Measurements from ENCODE around the gene TMTC1. TPM values are rescaled to one million over a fixed set of nuclear protein-coding genes. Genes with fewer than 3 reads are reported as not detected.

TMTC1 gene
- total and polyA plus RNA-seq, 5 donors from 2014 or later: not detected

DNA sequence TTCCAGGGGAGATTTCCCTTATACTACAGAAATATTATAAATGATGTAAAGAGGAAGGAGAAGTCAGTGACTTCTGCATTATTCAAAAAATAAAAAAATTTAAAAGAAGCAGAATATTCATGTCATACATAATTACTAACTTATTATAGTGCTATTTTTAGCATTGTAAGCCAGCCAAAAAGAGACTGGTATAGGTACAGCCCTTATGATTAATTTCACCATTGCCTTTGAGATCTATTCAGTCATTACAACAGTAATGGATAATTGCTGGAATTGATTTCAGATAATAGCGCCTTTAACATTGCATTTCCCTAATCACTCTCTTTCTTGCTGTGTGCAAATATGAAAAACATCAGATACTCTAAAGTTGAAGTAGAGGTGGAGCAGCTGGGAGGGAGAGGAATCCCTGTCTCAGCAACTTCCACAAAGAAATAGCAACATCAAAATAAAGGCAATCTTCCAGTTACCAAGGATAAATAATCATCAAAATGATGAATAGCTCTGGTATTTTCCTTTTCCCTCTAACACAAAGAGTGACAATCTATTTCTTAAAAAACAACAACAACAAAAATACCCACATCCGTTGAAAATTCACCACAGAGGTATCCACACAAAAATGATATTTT lies 214.5 kb downstream of the TMTC1 start:
- no peaks in the 10 kb centered on the region for H3K36me3 Mint-ChIP-seq
- no peaks in the 10 kb centered on the region for H3K9me3 Mint-ChIP-seq
- H3K4me3 ChIP-seq (ENCODE audit: low read depth, low read length): no peak overlapping the region
- DNase-seq (no peak), ATAC-seq (ENCODE audit: low read depth in 2 of 2) (no peak)
- H3K27me3 ChIP-seq (ENCODE audit: control insufficient read depth, insufficient read depth, low read length): no peaks in the 10 kb centered on the region
- H3K4me1 Mint-ChIP-seq: no peaks in the 10 kb centered on the region
- no peak overlapping the region for H3K27ac Mint-ChIP-seq
- no peak overlapping the region for H3K27ac ChIP-seq (ENCODE audit: insufficient read depth, low read length, poor library complexity, severe bottlenecking)
- no peak overlapping the region for H3K4me3 Mint-ChIP-seq
- no peaks in the 10 kb centered on the region for H3K4me1 ChIP-seq (ENCODE audit: control insufficient read depth, insufficient read depth, low read length, poor library complexity, severe bottlenecking)
- H3K27me3 Mint-ChIP-seq: peaks cover 4% of the 10 kb centered on the region
- H3K36me3 ChIP-seq (ENCODE audit: control insufficient read depth, insufficient read depth, low read length): no peaks in the 10 kb centered on the region
- no peaks in the 10 kb centered on the region for H3K9me3 ChIP-seq (ENCODE audit: control insufficient read depth in 2 of 2, low read length in 2 of 2)

DNA sequence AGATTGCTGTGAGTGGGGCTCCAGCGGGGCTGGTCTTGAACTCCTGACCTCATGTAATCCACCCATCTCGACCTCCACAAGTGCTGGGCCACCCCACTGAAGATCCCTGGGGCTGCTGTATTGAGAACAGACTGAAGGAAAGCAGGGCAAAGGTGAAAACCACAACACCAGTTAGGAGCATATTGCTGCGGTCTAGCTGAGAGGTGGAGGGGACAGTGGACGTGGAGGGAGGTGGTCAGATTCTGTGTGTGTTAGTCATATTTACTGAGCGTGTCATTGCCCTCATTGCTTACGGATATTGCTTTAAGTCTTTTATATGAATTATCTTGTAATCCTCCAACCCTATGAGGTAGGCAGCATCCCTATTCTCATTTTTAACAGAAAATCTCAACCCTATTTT lies 217.3 kb downstream of the TMTC1 start:
- Mint-ChIP-seq H3K36me3 (no peaks in the 10 kb centered on the region), H3K27me3 (peaks cover 19% of the 10 kb centered on the region), H3K9me3 (peaks cover 0 to 1% (median 0%) of the 10 kb centered on the region in 7 donors), H3K4me3 (no peak overlapping the region), H3K4me1 (peaks cover 0 to 7% (median 1%) of the 10 kb centered on the region in 4 donors), H3K27ac (no peak overlapping the region)
- DNase-seq (no peak), ATAC-seq (ENCODE audit: low read depth in 2 of 2) (no peak)
- no peaks in the 10 kb centered on the region for H3K4me1 ChIP-seq (ENCODE audit: control insufficient read depth, insufficient read depth, low read length, poor library complexity, severe bottlenecking)
- no peaks in the 10 kb centered on the region for H3K36me3 ChIP-seq (ENCODE audit: control insufficient read depth, insufficient read depth, low read length)
- H3K9me3 ChIP-seq (ENCODE audit: control insufficient read depth in 2 of 2, low read length in 2 of 2): no peaks in the 10 kb centered on the region
- no peak overlapping the region for H3K4me3 ChIP-seq (ENCODE audit: low read depth, low read length)
- H3K27me3 ChIP-seq (ENCODE audit: control insufficient read depth, insufficient read depth, low read length): peaks cover 2% of the 10 kb centered on the region
- H3K27ac ChIP-seq (ENCODE audit: insufficient read depth, low read length, poor library complexity, severe bottlenecking): no peak overlapping the region

DNA sequence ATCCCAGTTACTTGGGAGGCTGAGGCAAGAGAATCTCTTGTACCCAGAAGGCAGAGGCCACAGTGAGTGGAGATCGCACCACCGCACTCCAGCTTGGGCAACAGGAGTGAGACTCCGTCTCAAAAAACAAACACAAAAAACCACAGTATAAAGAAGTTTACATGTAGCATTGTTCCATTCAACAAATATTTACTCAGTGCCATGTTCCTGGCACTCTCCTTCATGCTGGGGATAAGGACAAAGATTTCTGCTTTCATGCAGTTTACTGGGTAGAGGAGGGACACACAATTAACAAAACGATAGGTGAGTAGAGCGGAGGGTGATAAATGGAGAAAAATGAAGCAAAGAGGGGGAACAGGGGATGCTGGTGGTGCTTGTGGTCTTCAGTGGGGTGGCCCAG lies 218.0 kb downstream of the TMTC1 start:
- no peak overlapping the region for H3K27ac Mint-ChIP-seq

DNA sequence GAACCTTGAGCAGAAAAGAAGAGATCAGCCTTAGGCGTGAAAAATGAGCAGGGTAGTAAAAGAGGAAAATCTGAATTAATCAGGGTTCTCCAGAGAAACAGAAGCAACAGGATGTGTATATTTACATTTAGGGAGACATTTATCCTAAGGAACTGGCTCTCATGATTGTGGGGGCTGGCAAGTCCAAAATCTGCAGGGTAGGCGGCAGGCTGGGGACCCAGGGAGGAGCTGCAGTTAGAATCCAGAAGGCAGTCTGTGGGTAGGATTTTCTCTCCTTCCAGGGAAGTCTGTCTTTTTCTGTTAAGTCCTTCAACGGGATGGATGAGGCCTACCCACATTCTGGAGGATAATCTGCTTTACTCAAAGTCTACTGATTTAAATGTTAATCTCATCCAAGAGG lies 218.8 kb downstream of the TMTC1 start:
- ATAC-seq (ENCODE audit: low read depth in 2 of 2) (no peak), DNase-seq (no peak)
- Mint-ChIP-seq H3K27me3 (peaks cover 19% of the 10 kb centered on the region), H3K27ac (no peak overlapping the region), H3K36me3 (no peaks in the 10 kb centered on the region), H3K9me3 (peaks cover 0 to 1% (median 0%) of the 10 kb centered on the region in 7 donors), H3K4me1 (peaks cover 0 to 7% (median 1%) of the 10 kb centered on the region in 4 donors), H3K4me3 (no peak overlapping the region)
- no peak overlapping the region for H3K4me3 ChIP-seq (ENCODE audit: low read depth, low read length)
- H3K36me3 ChIP-seq (ENCODE audit: control insufficient read depth, insufficient read depth, low read length): no peaks in the 10 kb centered on the region
- H3K27ac ChIP-seq (ENCODE audit: insufficient read depth, low read length, poor library complexity, severe bottlenecking): no peak overlapping the region
- H3K27me3 ChIP-seq (ENCODE audit: control insufficient read depth, insufficient read depth, low read length): peaks cover 4% of the 10 kb centered on the region
- H3K4me1 ChIP-seq (ENCODE audit: control insufficient read depth, insufficient read depth, low read length, poor library complexity, severe bottlenecking): no peaks in the 10 kb centered on the region
- H3K9me3 ChIP-seq (ENCODE audit: control insufficient read depth in 2 of 2, low read length in 2 of 2): no peaks in the 10 kb centered on the region

More for the DNA sequence above, 218.0 kb downstream of the TMTC1 start:
- no peaks in the 10 kb centered on the region for H3K36me3 ChIP-seq (ENCODE audit: control insufficient read depth, insufficient read depth, low read length)
- DNase-seq: no peak
- Mint-ChIP-seq H3K27me3 (peaks cover 19% of the 10 kb centered on the region), H3K36me3 (no peaks in the 10 kb centered on the region), H3K9me3 (peaks cover 0 to 1% (median 0%) of the 10 kb centered on the region in 7 donors), H3K4me1 (peaks cover 0 to 7% (median 1%) of the 10 kb centered on the region in 4 donors), H3K4me3 (no peak overlapping the region)
- H3K4me1 ChIP-seq (ENCODE audit: control insufficient read depth, insufficient read depth, low read length, poor library complexity, severe bottlenecking): no peaks in the 10 kb centered on the region
- no peak overlapping the region for H3K27ac ChIP-seq (ENCODE audit: insufficient read depth, low read length, poor library complexity, severe bottlenecking)
- no peak for ATAC-seq (ENCODE audit: low read depth in 2 of 2)
- no peaks in the 10 kb centered on the region for H3K9me3 ChIP-seq (ENCODE audit: control insufficient read depth in 2 of 2, low read length in 2 of 2)
- H3K27me3 ChIP-seq (ENCODE audit: control insufficient read depth, insufficient read depth, low read length): peaks cover 4% of the 10 kb centered on the region
- no peak overlapping the region for H3K4me3 ChIP-seq (ENCODE audit: low read depth, low read length)

DNA sequence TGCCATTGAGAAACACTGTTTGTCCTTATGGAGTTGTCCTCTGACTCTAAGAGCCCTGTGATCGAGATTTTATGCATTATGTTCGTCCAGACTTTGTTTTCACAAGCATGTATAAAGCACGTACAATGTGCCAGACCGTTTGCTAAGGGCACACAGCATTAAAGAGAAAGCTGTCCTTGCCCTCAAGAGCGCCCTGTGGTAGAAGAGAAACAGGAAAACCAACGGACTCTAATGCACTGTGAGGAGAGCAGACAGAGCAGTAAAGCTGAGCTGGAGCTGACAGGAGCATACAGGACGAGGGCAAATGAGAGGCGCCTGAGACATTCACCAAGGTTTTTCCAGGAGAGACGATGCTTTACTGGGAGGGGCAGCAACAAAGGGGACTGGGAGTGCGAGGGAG lies 220.1 kb downstream of the TMTC1 start:
- peaks cover 0 to 1% (median 0%) of the 10 kb centered on the region in 7 donors for H3K9me3 Mint-ChIP-seq
- no peak overlapping the region for H3K27ac Mint-ChIP-seq
- Histone ChIP-seq H3K4me3 (ENCODE audit: low read depth, low read length) (no peak overlapping the region), H3K4me1 (ENCODE audit: control insufficient read depth, insufficient read depth, low read length, poor library complexity, severe bottlenecking) (no peaks in the 10 kb centered on the region), H3K9me3 (ENCODE audit: control insufficient read depth in 2 of 2, low read length in 2 of 2) (no peaks in the 10 kb centered on the region), H3K36me3 (ENCODE audit: control insufficient read depth, insufficient read depth, low read length) (no peaks in the 10 kb centered on the region), H3K27ac (ENCODE audit: insufficient read depth, low read length, poor library complexity, severe bottlenecking) (no peak overlapping the region), H3K27me3 (ENCODE audit: control insufficient read depth, insufficient read depth, low read length) (peaks cover 4% of the 10 kb centered on the region)
- peaks cover 0 to 7% (median 1%) of the 10 kb centered on the region in 4 donors for H3K4me1 Mint-ChIP-seq
- no peak for ATAC-seq (ENCODE audit: low read depth in 2 of 2)
- no peak for DNase-seq
- H3K27me3 Mint-ChIP-seq: peaks cover 19% of the 10 kb centered on the region
- H3K36me3 Mint-ChIP-seq: no peaks in the 10 kb centered on the region
- no peak overlapping the region for H3K4me3 Mint-ChIP-seq

DNA sequence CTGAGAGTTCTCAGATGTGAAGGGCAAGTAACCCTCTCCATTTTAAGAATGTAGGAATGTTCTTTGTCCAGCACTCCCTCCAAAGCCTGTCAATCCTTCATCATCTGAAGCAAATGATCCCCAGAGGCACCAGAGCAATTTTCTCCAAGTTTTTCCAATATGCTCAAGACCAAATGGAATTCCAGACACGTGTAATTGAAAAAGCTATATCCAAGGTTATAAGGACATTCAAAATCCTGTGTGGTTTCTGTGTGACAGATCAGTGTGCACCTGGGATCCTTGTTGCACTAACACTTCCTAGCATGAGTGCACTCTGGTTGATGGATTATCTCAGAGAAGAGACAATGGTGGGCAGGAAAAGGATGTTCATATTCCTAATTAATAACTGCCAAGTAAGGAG lies 220.7 kb downstream of the TMTC1 start:
- Mint-ChIP-seq H3K9me3 (peaks cover 0 to 1% (median 0%) of the 10 kb centered on the region in 7 donors), H3K27ac (no peak overlapping the region), H3K36me3 (no peaks in the 10 kb centered on the region), H3K4me3 (peak overlapping the region in 1 of 4 donors; percentile 13), H3K4me1 (peaks cover 0 to 7% (median 1%) of the 10 kb centered on the region in 4 donors), H3K27me3 (peaks cover 19% of the 10 kb centered on the region)
- DNase-seq (no peak), ATAC-seq (ENCODE audit: low read depth in 2 of 2) (no peak)
- Histone ChIP-seq H3K27me3 (ENCODE audit: control insufficient read depth, insufficient read depth, low read length) (peaks cover 4% of the 10 kb centered on the region), H3K27ac (ENCODE audit: insufficient read depth, low read length, poor library complexity, severe bottlenecking) (no peak overlapping the region), H3K4me1 (ENCODE audit: control insufficient read depth, insufficient read depth, low read length, poor library complexity, severe bottlenecking) (no peaks in the 10 kb centered on the region), H3K4me3 (ENCODE audit: low read depth, low read length) (no peak overlapping the region), H3K9me3 (ENCODE audit: control insufficient read depth in 2 of 2, low read length in 2 of 2) (no peaks in the 10 kb centered on the region), H3K36me3 (ENCODE audit: control insufficient read depth, insufficient read depth, low read length) (no peaks in the 10 kb centered on the region)

DNA sequence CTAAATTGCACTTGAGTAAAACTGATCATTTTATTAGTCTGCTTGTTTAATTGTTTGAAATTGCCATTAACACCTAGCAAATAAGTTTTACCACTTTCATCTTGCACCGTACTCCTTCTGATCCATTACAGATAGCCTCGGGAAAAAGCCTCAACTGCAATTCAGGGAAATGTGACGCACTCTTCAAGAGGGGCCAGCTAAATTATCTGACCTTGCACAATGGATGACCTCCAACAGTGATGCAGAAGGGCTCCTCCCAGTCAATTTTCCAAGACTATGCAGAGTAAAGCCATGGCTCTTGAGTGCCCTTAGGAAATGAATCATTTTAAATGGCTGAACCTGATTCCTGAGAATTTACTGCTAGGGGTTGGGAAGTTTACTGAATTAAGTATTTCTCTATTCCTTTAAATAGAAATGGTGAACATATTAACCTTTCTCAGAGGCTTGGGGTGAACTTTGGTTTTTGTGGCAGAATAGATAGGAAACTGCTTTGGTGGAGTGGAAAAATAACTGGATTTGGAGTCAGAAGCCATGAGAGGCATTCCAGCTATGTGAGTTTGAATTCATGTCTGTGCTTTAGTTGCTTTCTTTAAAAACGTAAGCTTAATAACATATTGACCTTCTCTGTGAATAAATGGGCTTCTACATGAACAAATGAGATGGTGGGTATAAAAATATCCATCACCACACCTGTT lies 221.5 kb downstream of the TMTC1 start:
- no peak for ATAC-seq (ENCODE audit: low read depth in 2 of 2)
- Histone ChIP-seq H3K4me3 (ENCODE audit: low read depth, low read length) (no peak overlapping the region), H3K27me3 (ENCODE audit: control insufficient read depth, insufficient read depth, low read length) (peaks cover 4% of the 10 kb centered on the region), H3K9me3 (ENCODE audit: control insufficient read depth in 2 of 2, low read length in 2 of 2) (no peaks in the 10 kb centered on the region), H3K4me1 (ENCODE audit: control insufficient read depth, insufficient read depth, low read length, poor library complexity, severe bottlenecking) (no peaks in the 10 kb centered on the region), H3K27ac (ENCODE audit: insufficient read depth, low read length, poor library complexity, severe bottlenecking) (no peak overlapping the region), H3K36me3 (ENCODE audit: control insufficient read depth, insufficient read depth, low read length) (no peaks in the 10 kb centered on the region)
- Mint-ChIP-seq H3K4me1 (peaks cover 0 to 7% (median 1%) of the 10 kb centered on the region in 4 donors), H3K27me3 (peaks cover 25% of the 10 kb centered on the region), H3K36me3 (no peaks in the 10 kb centered on the region), H3K4me3 (no peak overlapping the region), H3K9me3 (peaks cover 0 to 1% (median 0%) of the 10 kb centered on the region in 7 donors), H3K27ac (no peak overlapping the region)
- no peak for DNase-seq

DNA sequence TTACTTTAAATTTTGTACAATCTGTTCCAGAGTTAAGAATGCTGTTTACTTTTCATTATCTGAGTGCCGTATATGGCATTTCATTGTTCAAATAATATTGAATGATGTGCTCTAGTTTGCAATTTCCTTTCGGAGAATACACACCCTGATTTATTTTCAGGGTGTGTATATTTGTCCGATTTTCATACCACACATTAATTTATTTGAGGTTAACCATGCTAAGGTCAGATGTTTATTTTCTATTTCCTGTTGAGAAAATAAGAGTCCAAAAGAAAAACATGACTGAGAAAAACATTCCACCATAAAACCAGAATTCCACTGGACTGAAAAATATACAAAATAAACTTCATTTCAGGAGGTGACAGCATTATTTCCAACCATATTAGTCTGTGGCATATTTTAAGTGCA lies 222.1 kb downstream of the TMTC1 start:
- Histone ChIP-seq H3K27ac (ENCODE audit: insufficient read depth, low read length, poor library complexity, severe bottlenecking) (no peak overlapping the region), H3K36me3 (ENCODE audit: control insufficient read depth, insufficient read depth, low read length) (no peaks in the 10 kb centered on the region), H3K9me3 (ENCODE audit: control insufficient read depth in 2 of 2, low read length in 2 of 2) (no peaks in the 10 kb centered on the region), H3K27me3 (ENCODE audit: control insufficient read depth, insufficient read depth, low read length) (peaks cover 4% of the 10 kb centered on the region), H3K4me3 (ENCODE audit: low read depth, low read length) (no peak overlapping the region), H3K4me1 (ENCODE audit: control insufficient read depth, insufficient read depth, low read length, poor library complexity, severe bottlenecking) (no peaks in the 10 kb centered on the region)
- DNase-seq (no peak), ATAC-seq (ENCODE audit: low read depth in 2 of 2) (no peak)
- H3K4me1 Mint-ChIP-seq: peaks cover 0 to 7% (median 1%) of the 10 kb centered on the region in 4 donors
- H3K4me3 Mint-ChIP-seq: no peak overlapping the region
- H3K27me3 Mint-ChIP-seq: peaks cover 25% of the 10 kb centered on the region
- H3K27ac Mint-ChIP-seq: no peak overlapping the region
- no peaks in the 10 kb centered on the region for H3K36me3 Mint-ChIP-seq
- H3K9me3 Mint-ChIP-seq: peaks cover 0 to 1% (median 0%) of the 10 kb centered on the region in 7 donors
